Hypothalamus (tissue), 51 donors: Measurements from ENCODE around the gene AGTPBP1.
"Not testable (repeated sequence)": the region's sequence is repeated elsewhere in the genome, so short reads cannot be mapped to it uniquely, and the experiment has no call there.

Experiments used
- DNase-seq, 51 donors: peaks; one replicate each; lab custom pipeline; 2025; lab: John Stamatoyannopoulos, UW

Gene AGTPBP1

GRCh38 chr9:85717818-85718217 is 23.9 kb downstream of the AGTPBP1 start:
- DNase-seq, result not testable (repeated sequence)

GRCh38 chr9:85717220-85717619 is 24.5 kb downstream of the AGTPBP1 start:
- no peak for DNase-seq

- DNase-seq, result no peak
Observed at GRCh38 chr9:85716031-85716877, 25.5 kb downstream of the AGTPBP1 start.

GRCh38 chr9:85715587-85715986 is 26.2 kb downstream of the AGTPBP1 start:
- no peak for DNase-seq

GRCh38 chr9:85713897-85714296 is 27.9 kb downstream of the AGTPBP1 start:
- no peak for DNase-seq

GRCh38 chr9:85704744-85705143 is 37.0 kb downstream of the AGTPBP1 start:
- DNase-seq, result no peak

- no peak for DNase-seq
Observed at GRCh38 chr9:85703398-85703797, 38.4 kb downstream of the AGTPBP1 start.

- DNase-seq, result peak in 2 of 51 donors; percentile 11 to 25
Observed at GRCh38 chr9:85702726-85703289, 38.9 kb downstream of the AGTPBP1 start.

GRCh38 chr9:85702191-85702590 is 39.6 kb downstream of the AGTPBP1 start:
- DNase-seq, result no peak

- DNase-seq, result no peak
Observed at GRCh38 chr9:85700330-85700729, 41.4 kb downstream of the AGTPBP1 start.

GRCh38 chr9:85688361-85688760 is 53.4 kb downstream of the AGTPBP1 start:
- DNase-seq, result no peak

GRCh38 chr9:85685081-85685480 is 56.7 kb downstream of the AGTPBP1 start:
- no peak for DNase-seq

GRCh38 chr9:85676790-85677189 is 65.0 kb downstream of the AGTPBP1 start:
- DNase-seq, result no peak

- no peak for DNase-seq
Observed at GRCh38 chr9:85667374-85667773, 74.4 kb downstream of the AGTPBP1 start.

GRCh38 chr9:85666086-85666485 is 75.7 kb downstream of the AGTPBP1 start:
- DNase-seq, result no peak

GRCh38 chr9:85662573-85662972 is 79.2 kb downstream of the AGTPBP1 start:
- DNase-seq, result no peak

GRCh38 chr9:85658716-85659115 is 83.0 kb downstream of the AGTPBP1 start:
- peak in 2 of 51 donors; percentile 14 to 70 for DNase-seq

GRCh38 chr9:85653153-85653552 is 88.6 kb downstream of the AGTPBP1 start:
- no peak for DNase-seq

GRCh38 chr9:85647571-85647970 is 94.2 kb downstream of the AGTPBP1 start:
- no peak for DNase-seq

- DNase-seq, result no peak
Observed at GRCh38 chr9:85645909-85646627, 95.7 kb downstream of the AGTPBP1 start.

GRCh38 chr9:85640425-85640824 is 101.3 kb downstream of the AGTPBP1 start:
- DNase-seq, result no peak
